Aorta (tissue), 5 donors: ENCODE measurements around the gene SNTA1. TPM values are rescaled to one million over a fixed set of nuclear protein-coding genes. Genes with fewer than 3 reads are reported as not detected.

ENCODE experiments used
- ATAC-seq: fragments of 200-7000 bp; cut with Tn5 transposase; one replicate; pipeline ENCODE4 v1.9.1; 2022; ENCODE audit warnings: moderate library complexity; ENCODE audit not compliant: low FRiP score
- DNase-seq, 2 donors: peaks; one replicate each; pipeline ENCODE4 v3.0.0-alpha.2; 2020
- H3K27ac ChIP-seq, 2 donors: one replicate each; pipeline ENCODE4 v1.5.1; 2013; ENCODE audit warnings: low read length in 2 of 2, mild to moderate bottlenecking in 2 of 2, moderate library complexity in 2 of 2, control low read depth in 1 of 2, inconsistent platforms in 1 of 2, low read depth in 1 of 2
- H3K27me3 ChIP-seq, 2 donors: one replicate each; pipeline ENCODE4 v1.6.1; 2013; ENCODE audit warnings: control low read depth in 1 of 2, low read length in 1 of 2, mild to moderate bottlenecking in 1 of 2, moderate library complexity in 1 of 2; ENCODE audit not compliant: insufficient read depth in 2 of 2, control insufficient read depth in 1 of 2
- H3K36me3 ChIP-seq, 2 donors: one replicate each; pipeline ENCODE4 v1.6.1; 2013; ENCODE audit warnings: control low read depth in 1 of 2, low read length in 1 of 2, mild to moderate bottlenecking in 1 of 2; ENCODE audit not compliant: insufficient read depth in 2 of 2, control insufficient read depth in 1 of 2
- H3K4me1 ChIP-seq, 2 donors: one replicate each; pipeline ENCODE4 v1.6.1; 2013; ENCODE audit warnings: low read length in 2 of 2, control low read depth in 1 of 2, mild to moderate bottlenecking in 1 of 2, moderate library complexity in 1 of 2; ENCODE audit not compliant: insufficient read depth in 2 of 2, control insufficient read depth in 1 of 2
- H3K4me3 ChIP-seq, 2 donors: one replicate each; pipeline ENCODE4 v1.5.1; 2013; ENCODE audit warnings: low read length in 2 of 2, control low read depth in 1 of 2, mild to moderate bottlenecking in 1 of 2
- H3K9me3 ChIP-seq: one replicate; pipeline ENCODE4 v1.6.1; 2013; ENCODE audit warnings: mild to moderate bottlenecking, low read length; ENCODE audit not compliant: control insufficient read depth
- WGBS, 2 donors: extraction: QIAGEN DNeasy Blood & Tissue Kit; methylation state at CpG; one replicate each; pipeline ENCODE4 v1.1.7; 2013; 5-methylcytosine and 5-hydroxymethylcytosine counted together
- intact Hi-C, 2 donors: fragments of 100-400 bp; cut with DNase I; formaldehyde crosslinking; loops; one replicate each; pipeline versions ENCODE4 v1.14.2 to v1.15.0; 2022
- polyA plus RNA-seq, 2 donors: library from polyadenylated mRNA; stranded (reverse); fragments of 200-250 nt; gene quantifications; one replicate each; pipeline ENCODE4 v1.2.3, GENCODE V29; 2013
- total RNA-seq, 2 donors: library from RNA; stranded (reverse); fragmentation: NEBNext Ultra II Directional; extraction: Animal tissue kit (Norgen Biotek cat#: 25700); gene quantifications; one replicate each; pipeline ENCODE4 v1.2.1, GENCODE V29; 2021
- donor health status: healthy with polysubstance abuse.
- donor health status: Bipolar disorder and iron deficiency.
- donor health status: DM: no; HTN: no; CAD: no.
- donor health status: DM: no; HTN: no; CAD: no.
- donor health status: DM: yes; HTN: yes; CAD: no.

SNTA1 gene
- total and polyA plus RNA-seq, 4 donors: 37.5 to 61.4 (median 44.8) TPM

DNA sequence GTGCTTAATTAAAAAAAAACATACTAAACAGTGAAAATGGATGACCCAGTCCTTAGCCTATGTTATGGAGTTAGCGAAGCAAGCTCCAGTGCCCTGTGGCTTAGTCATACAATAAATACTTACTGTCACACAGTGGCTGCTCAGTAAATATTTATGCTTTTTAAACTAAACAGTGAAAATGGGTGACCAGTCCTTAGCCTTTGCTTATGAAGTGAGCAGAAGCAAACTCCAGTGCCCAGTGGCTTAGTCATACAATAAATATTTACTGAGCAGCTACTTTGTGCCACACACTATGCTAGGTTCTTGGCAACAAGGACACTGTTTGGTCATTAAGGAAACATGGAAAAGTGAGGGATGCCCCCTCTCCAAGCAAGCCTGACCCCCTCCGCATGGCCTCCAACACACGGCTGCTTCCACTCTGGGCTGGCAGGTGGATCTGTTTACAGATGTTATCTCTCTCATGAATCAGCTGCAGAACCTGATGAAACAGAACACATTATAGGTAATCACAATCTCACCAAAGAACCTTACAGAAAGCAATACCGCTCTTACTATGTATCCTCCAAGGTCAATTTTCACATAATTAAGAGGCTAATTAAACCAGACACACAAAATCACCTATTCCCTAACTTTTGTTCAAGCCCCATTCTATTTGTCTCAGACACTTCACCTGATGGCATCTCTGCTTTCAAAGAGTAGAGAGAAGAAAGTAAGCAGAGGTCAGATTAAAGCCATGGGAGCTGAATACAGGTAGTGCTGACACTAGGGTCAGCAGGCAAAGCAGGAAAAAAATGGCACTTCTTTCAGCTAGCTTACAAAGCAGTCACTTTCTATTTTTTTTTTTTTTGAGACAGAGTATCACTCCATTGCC is 69.6 kb downstream of the SNTA1 start:
- intact Hi-C loops: no loop called here
- Histone ChIP-seq H3K4me1 (no peaks in the 10 kb centered on the region), H3K4me3 (no peak overlapping the region), H3K27me3 (no peaks in the 10 kb centered on the region), H3K27ac (no peak overlapping the region), H3K9me3 (no peaks in the 10 kb centered on the region), H3K36me3 (peaks cover 6 to 10% of the 10 kb centered on the region in 2 donors)
- 91 to 93% methylated on average over 4 of the region's 4 CpGs for WGBS, 2 donors
- ATAC-seq (no peak), DNase-seq (no peak)

- no peaks in the 10 kb centered on the region for H3K9me3 ChIP-seq
- ATAC-seq: no peak
- no peaks in the 10 kb centered on the region for H3K27me3 ChIP-seq
- peaks cover 4 to 9% of the 10 kb centered on the region in 2 donors for H3K36me3 ChIP-seq
- no peak for DNase-seq
- WGBS, 2 donors: 87 to 88% methylated on average over 4 of the region's 4 CpGs
- no peaks in the 10 kb centered on the region for H3K4me1 ChIP-seq
- no peak overlapping the region for H3K4me3 ChIP-seq
- intact Hi-C loops: no loop called here
- no peak overlapping the region for H3K27ac ChIP-seq
These were observed 70.5 kb downstream of the SNTA1 start for GRCh38 chr20:33372993-33373441.

- DNase-seq (no peak), ATAC-seq (no peak)
- intact Hi-C loops: no loop called here
- no peak overlapping the region for H3K4me3 ChIP-seq
- no peaks in the 10 kb centered on the region for H3K9me3 ChIP-seq
- H3K27ac ChIP-seq: no peak overlapping the region
- no peaks in the 10 kb centered on the region for H3K27me3 ChIP-seq
- 90 to 92% methylated on average over 8 of the region's 8 CpGs for WGBS, 2 donors
- peaks cover 0 to 12% of the 10 kb centered on the region in 2 donors for H3K36me3 ChIP-seq
- H3K4me1 ChIP-seq: no peaks in the 10 kb centered on the region
These were observed 73.3 kb downstream of the SNTA1 start for GRCh38 chr20:33370291-33370690.

DNA sequence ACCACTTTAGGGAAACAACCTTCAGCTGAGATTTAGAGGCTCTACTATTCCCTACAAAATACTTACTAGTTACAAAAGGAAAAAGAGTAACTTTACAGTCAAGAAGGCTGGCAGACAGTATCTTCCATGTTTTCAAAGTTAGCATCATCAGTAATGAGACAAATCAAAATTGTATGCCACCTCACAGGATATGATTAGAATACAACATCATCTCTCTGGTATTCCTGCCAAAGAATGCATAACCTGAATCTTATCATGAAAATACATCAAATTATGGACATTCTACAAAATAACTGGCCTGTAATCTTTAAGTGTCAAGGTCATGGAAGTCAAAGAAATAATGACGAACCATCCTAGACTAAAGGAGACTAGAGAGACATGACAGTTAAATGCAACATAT is 80.7 kb downstream of the SNTA1 start:
- intact Hi-C loops: no loop called here
- DNase-seq: no peak
- Histone ChIP-seq H3K4me1 (no peaks in the 10 kb centered on the region), H3K9me3 (no peaks in the 10 kb centered on the region), H3K27ac (no peak overlapping the region), H3K36me3 (peaks cover 8 to 10% of the 10 kb centered on the region in 2 donors), H3K4me3 (no peak overlapping the region), H3K27me3 (no peaks in the 10 kb centered on the region)
- no peak for ATAC-seq
- WGBS, 2 donors: 77 to 86% methylated on average over 1 of the region's 1 CpG

DNA sequence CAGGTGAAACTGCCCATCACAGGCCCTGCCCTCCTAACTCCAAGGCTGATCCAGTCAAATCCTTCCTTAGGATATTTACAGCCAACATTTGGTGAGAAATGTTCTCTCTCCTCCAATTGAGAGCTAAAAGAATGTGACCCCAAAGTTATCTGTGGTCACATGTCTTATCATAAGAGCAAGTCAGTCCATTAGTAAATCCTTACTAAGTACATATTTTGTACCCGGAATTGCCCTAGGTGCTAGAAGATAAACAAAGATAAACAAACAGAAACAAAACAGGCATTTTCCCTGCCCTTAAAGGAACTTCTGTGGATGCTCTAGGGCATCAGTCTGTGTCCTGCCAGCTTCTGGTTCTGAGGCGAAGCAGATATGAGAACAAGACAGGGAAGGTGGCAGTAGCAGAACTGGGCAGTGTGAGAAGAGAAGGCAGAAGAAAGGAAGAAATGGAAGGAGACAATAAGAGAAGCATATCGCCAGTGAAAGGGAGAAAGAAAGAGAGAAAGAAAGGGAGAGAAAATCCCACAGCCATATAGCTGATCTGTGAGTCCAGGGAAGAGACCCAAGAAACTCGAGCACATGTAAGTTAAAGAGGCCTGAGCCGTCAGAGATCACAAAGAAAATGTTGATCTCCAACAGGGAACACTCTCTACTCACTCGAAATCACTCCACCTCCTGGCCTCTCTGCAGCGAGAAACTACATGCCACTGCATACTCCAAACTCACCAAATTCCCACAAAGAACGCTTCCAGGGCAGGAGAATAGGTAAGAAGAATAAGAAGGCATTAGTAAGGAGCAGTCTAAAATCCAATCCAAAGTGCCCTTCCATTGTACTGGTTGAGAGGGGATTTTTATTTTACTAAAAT is 83.9 kb downstream of the SNTA1 start:
- Histone ChIP-seq H3K36me3 (peaks cover 6 to 12% of the 10 kb centered on the region in 2 donors), H3K4me1 (no peaks in the 10 kb centered on the region), H3K9me3 (no peaks in the 10 kb centered on the region), H3K27ac (no peak overlapping the region), H3K27me3 (no peaks in the 10 kb centered on the region), H3K4me3 (no peak overlapping the region)
- intact Hi-C loops: no loop called here
- DNase-seq (no peak), ATAC-seq (no peak)
- WGBS, 2 donors: 85% methylated on average over 8 of the region's 8 CpGs

Other genes with a start within 250 kb of the SNTA1 start
- gene BPIFA3, start 226.4 kb downstream of the SNTA1 start, total RNA-seq: not detected
- not detected for gene BPIFA3, start 226.4 kb downstream of the SNTA1 start, polyA plus RNA-seq
- not detected for gene BPIFA1, start 207.8 kb downstream of the SNTA1 start, total RNA-seq
- not detected for gene BPIFA1, start 207.8 kb downstream of the SNTA1 start, polyA plus RNA-seq
- not detected for gene BPIFB1, start 160.5 kb downstream of the SNTA1 start, total RNA-seq
- under 1 TPM; 0.05 to 0.13 TPM for gene BPIFB1, start 160.5 kb downstream of the SNTA1 start, polyA plus RNA-seq
- 10 to 100 TPM; 23.4 to 23.9 TPM for gene CDK5RAP1, start 42.2 kb downstream of the SNTA1 start, total RNA-seq
- gene CDK5RAP1, start 42.2 kb downstream of the SNTA1 start, polyA plus RNA-seq: 10 to 100 TPM; 16.8 to 65.7 TPM
- gene CBFA2T2, start 46.3 kb upstream of the SNTA1 start, total RNA-seq: 10 to 100 TPM; 15.7 to 20.2 TPM
- 1 to 10 TPM; 2.1 to 8.2 TPM for gene CBFA2T2, start 46.3 kb upstream of the SNTA1 start, polyA plus RNA-seq
- under 1 TPM in 1 of 2 donors, not detected in 1; 0.16 TPM for gene C20orf144, start 218.6 kb upstream of the SNTA1 start, total RNA-seq
- under 1 TPM in 1 of 2 donors, not detected in 1; 0.31 TPM for gene C20orf144, start 218.6 kb upstream of the SNTA1 start, polyA plus RNA-seq
- 1 to 10 TPM in 1 of 2 donors, under 1 TPM in 1; 0.96 to 1.2 TPM for gene ACTL10, start 223.2 kb upstream of the SNTA1 start, total RNA-seq
- gene ACTL10, start 223.2 kb upstream of the SNTA1 start, polyA plus RNA-seq: 1 to 10 TPM in 1 of 2 donors, under 1 TPM in 1; 0.63 to 1.2 TPM
- gene NECAB3, start 230.7 kb upstream of the SNTA1 start, total RNA-seq: 10 to 100 TPM; 20.5 to 26.1 TPM
- gene NECAB3, start 230.7 kb upstream of the SNTA1 start, polyA plus RNA-seq: 10 to 100 TPM; 10.6 to 53.1 TPM
- 1 to 10 TPM; 1.4 to 1.5 TPM for gene E2F1, start 242.6 kb upstream of the SNTA1 start, total RNA-seq
- 1 to 10 TPM; 1.6 TPM for gene E2F1, start 242.6 kb upstream of the SNTA1 start, polyA plus RNA-seq